ENCODE results near the gene FTO. TPM values are rescaled to one million over a fixed set of nuclear protein-coding genes. Genes with fewer than 3 reads are reported as not detected.

Gene FTO
- total RNA-seq, 1 donor from 2014 or later: 85.1 TPM

DNA sequence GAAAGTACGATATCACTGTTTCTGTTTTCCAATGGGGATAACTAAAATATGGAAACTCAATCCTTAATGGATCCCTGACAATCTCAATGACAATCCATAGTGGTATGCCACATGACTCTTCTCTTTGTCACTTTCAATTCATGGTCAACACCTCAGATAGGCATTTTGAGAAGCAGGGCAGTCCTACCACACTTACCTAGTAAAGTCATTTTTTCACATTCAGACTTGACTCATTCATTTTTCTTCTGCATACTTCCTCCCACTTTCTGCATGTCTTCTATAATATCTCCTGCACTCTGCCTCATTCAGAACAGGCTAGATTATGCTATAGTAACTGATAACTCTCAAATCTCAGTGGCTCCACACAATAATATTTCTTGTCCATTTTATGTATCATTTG is 117.5 kb downstream of the FTO start:
- peak overlapping the region; percentile 0 for H3K27ac Mint-ChIP-seq
- peaks cover 7% of the 10 kb centered on the region for H3K36me3 Mint-ChIP-seq
- no peak for DNase-seq (ENCODE audit: extremely low spot score, unreplicated experiment)
- H3K9me3 Mint-ChIP-seq: no peaks in the 10 kb centered on the region
- H3K27me3 Mint-ChIP-seq: no peaks in the 10 kb centered on the region
- no peaks in the 10 kb centered on the region for H3K4me1 Mint-ChIP-seq (ENCODE audit: unreplicated experiment)
- TF ChIP-seq, protein P1, sequence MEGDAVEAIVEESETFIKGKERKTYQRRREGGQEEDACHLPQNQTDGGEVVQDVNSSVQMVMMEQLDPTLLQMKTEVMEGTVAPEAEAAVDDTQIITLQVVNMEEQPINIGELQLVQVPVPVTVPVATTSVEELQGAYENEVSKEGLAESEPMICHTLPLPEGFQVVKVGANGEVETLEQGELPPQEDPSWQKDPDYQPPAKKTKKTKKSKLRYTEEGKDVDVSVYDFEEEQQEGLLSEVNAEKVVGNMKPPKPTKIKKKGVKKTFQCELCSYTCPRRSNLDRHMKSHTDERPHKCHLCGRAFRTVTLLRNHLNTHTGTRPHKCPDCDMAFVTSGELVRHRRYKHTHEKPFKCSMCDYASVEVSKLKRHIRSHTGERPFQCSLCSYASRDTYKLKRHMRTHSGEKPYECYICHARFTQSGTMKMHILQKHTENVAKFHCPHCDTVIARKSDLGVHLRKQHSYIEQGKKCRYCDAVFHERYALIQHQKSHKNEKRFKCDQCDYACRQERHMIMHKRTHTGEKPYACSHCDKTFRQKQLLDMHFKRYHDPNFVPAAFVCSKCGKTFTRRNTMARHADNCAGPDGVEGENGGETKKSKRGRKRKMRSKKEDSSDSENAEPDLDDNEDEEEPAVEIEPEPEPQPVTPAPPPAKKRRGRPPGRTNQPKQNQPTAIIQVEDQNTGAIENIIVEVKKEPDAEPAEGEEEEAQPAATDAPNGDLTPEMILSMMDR (conservative IDR thresholded peaks at IDR 0.05): no peak
- H3K4me3 Mint-ChIP-seq: no peak overlapping the region

DNA sequence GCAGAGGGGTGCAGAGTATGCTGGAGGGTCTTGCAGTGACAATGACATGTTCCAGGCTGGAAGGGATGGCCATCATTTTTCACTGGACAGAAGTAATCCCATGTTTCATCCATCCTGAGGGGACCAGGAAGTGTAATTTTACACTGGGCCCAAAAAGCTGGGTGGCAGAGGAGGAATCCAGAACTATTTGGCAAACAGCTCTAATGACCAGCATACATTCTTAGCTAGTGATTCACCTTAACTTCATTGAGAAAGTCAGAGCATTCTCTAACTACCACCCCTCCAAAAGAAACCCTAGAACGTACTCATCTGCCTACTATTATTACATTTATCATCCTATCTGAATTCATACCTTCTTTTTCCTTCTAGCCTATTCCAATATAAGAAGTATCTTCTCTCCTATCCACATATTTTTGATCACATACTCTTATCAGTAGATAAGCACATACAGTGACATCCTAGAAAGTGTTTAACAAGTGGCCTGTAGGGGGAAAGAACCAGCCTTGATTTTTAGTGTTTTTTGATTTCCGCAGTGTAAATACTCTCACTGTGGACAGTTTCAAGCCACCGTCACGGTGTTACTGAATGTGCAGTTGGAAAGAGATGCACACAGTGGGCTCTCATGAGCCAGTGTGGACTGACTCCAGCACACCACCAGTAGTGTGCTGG is 118.1 kb downstream of the FTO start:
- H3K27ac Mint-ChIP-seq: no peak overlapping the region
- DNase-seq (ENCODE audit: extremely low spot score, unreplicated experiment): no peak
- TF ChIP-seq, protein P1 (conservative IDR thresholded peaks at IDR 0.05): peak; percentile 39

DNA sequence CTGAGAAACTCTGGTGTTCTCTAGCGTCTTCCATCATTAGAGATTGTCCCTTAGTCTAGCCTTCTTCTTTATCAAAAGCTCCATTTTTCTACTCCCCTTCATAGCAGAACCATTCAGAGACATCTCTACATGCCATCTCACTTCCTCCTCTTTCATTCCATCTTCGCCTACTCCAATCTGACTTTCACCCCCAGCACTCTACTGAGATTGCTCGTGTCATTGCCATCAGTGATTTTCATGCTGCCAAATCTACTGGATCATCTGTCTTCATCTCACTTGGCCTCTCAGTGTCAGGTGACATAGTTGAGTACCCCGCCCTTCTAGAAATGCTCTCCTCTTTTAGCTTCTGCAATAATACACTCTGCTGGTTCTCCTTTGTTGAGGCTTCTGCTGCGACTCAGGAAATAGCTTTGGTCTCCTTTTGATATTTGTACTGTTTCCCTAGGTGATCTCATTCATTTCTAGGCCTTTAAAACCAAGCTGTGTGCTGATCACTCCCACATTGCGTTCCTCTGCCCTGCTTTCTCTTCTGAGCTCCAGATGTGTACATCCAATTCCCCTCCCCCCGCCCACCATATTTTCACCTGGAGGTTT is 119.1 kb downstream of the FTO start:
- H3K4me3 Mint-ChIP-seq: no peak overlapping the region
- peaks cover 6% of the 10 kb centered on the region for H3K36me3 Mint-ChIP-seq
- H3K27me3 Mint-ChIP-seq: no peaks in the 10 kb centered on the region
- TF ChIP-seq, protein P1 (conservative IDR thresholded peaks at IDR 0.05): no peak
- no peak for DNase-seq (ENCODE audit: extremely low spot score, unreplicated experiment)
- H3K4me1 Mint-ChIP-seq (ENCODE audit: unreplicated experiment): peaks cover 5% of the 10 kb centered on the region
- H3K27ac Mint-ChIP-seq: no peak overlapping the region
- no peaks in the 10 kb centered on the region for H3K9me3 Mint-ChIP-seq

More for the DNA sequence above, 118.1 kb downstream of the FTO start:
- Mint-ChIP-seq H3K4me1 (ENCODE audit: unreplicated experiment) (peaks cover 3% of the 10 kb centered on the region), H3K36me3 (peaks cover 5% of the 10 kb centered on the region), H3K27me3 (no peaks in the 10 kb centered on the region), H3K9me3 (no peaks in the 10 kb centered on the region), H3K4me3 (no peak overlapping the region)

DNA sequence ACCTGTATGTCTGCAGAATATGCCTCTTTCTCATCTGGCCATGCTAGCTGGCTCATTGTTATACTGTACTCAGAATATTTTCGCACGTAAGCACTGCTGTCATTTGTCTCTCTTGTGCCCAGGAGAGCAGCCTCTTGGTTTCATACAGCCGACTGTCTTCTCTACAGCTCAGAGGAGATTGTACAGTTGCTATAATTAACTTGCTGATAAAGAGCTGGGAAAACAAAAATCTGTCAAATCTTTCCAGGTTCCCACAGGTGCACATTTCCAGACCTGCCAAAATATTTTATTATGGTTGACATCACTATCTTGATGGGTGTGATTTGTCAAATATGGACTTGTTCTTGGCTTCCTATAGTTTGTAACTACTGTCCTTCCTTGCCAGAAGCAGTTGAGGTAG is 122.7 kb downstream of the FTO start:
- Mint-ChIP-seq H3K36me3 (peaks cover 21% of the 10 kb centered on the region), H3K4me3 (no peak overlapping the region), H3K27ac (no peak overlapping the region), H3K27me3 (no peaks in the 10 kb centered on the region), H3K9me3 (no peaks in the 10 kb centered on the region), H3K4me1 (ENCODE audit: unreplicated experiment) (peaks cover 5% of the 10 kb centered on the region)
- DNase-seq (ENCODE audit: extremely low spot score, unreplicated experiment): no peak
- TF ChIP-seq, protein P1 (conservative IDR thresholded peaks at IDR 0.05): no peak

DNA sequence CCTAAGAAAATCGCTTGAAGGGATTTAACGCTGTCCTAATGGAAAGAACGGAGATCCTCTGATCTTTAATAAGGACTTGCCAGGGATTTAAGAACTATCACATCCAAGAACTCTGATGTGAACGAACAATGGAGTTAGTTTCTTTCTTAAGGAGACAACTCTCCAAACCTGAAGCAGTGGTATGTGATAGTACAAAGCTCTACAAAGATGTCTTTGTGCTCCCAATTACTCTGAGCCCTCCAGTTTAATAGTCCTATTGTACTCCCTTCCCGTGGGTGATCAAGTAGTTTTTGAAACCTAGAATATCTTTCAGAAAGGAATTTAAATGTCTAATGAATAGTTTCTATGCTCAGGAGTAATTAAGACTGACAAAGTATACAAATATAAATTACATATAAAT is 123.8 kb downstream of the FTO start:
- peaks cover 5% of the 10 kb centered on the region for H3K4me1 Mint-ChIP-seq (ENCODE audit: unreplicated experiment)
- H3K4me3 Mint-ChIP-seq: no peak overlapping the region
- DNase-seq (ENCODE audit: extremely low spot score, unreplicated experiment): no peak
- TF ChIP-seq, protein P1 (conservative IDR thresholded peaks at IDR 0.05): no peak
- H3K9me3 Mint-ChIP-seq: peaks cover under 1% of the 10 kb centered on the region
- H3K27ac Mint-ChIP-seq: no peak overlapping the region
- H3K36me3 Mint-ChIP-seq: peaks cover 25% of the 10 kb centered on the region
- no peaks in the 10 kb centered on the region for H3K27me3 Mint-ChIP-seq

All from type B pancreatic cell (in vitro differentiated cells).